ENCODE results near the gene PLP2.

DNA sequence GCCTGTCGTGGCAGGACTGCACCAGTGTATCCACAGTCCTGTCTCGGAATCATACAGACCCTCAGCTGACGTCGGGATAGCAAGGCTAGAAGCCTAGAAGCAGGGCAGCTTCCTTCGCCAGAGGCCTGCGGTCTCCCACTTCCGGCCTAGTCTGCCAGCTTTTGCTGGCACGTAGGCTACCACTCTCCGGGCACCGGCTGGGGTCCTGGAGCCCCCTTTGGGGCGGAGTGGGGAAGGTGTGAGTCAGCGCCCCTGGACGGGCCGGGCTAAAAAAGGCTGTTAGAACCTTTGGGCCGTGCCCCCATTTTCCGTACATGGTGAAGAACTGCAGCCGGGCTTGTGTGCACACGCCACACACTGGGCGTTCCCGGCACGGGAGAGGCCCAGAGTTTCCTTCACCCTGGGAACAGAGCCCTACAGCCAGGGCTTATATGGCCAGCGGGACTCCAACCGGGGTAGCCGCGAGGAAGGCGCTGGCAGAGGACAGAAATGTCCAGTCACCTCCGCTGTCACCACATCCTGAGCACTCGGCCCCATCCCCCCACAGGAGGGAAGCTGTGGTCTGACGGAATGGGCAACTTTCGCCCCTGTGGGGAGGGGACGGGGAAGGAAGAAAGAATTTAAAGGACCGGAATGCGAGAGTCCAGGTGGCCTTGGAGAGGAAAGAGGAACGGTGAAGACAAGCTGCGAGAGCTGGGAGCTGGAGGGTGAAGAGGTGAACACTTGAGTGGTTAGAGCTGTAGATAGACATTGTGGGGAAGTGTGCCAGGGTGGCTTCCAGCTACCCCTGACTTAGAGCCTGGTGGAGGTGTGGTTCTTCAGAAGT lies 4.6 kb upstream of the PLP2 start:
- TF ChIP-seq EZH2 (IDR thresholded peaks at IDR 0.05; ENCODE audit: insufficient read depth, poor library complexity, severe bottlenecking): no peak
- TF ChIP-seq EZH2phosphoT487 (IDR thresholded peaks at IDR 0.05; ENCODE audit: insufficient read depth, low read depth): no peak

All from GM23248 (cell line).